PFSK-1 (cell line): ENCODE measurements around the gene HNRNPA2B1.

Source experiments
- POLR2AphosphoS5 ChIP-seq: IDR thresholded peaks from 2 replicates; pipeline ENCODE4 v1.6.1; 2012; ENCODE audit warnings: low read depth, mild to moderate bottlenecking, control low read depth, low read length, moderate library complexity
- SIN3A ChIP-seq: IDR thresholded peaks from 2 replicates; pipeline ENCODE4 v1.6.1; 2012; ENCODE audit warnings: mild to moderate bottlenecking, low read length, moderate library complexity, borderline replicate concordance; ENCODE audit not compliant: insufficient read depth
- TAF1 ChIP-seq: IDR thresholded peaks from 2 replicates; pipeline ENCODE4 v1.6.1; 2012; ENCODE audit warnings: low read length, control low read depth, borderline replicate concordance; ENCODE audit not compliant: insufficient read depth
- TF ChIP-seq, protein P1 (sequence below), 2 experiments: IDR thresholded peaks; 2 replicates each; pipeline versions ENCODE4 v1.6.1 to v1.8.0; 2011 to 2012; ENCODE audit warnings: low read depth in 2 of 2, low read length in 2 of 2, control low read depth in 1 of 2, inconsistent platforms in 1 of 2, mild to moderate bottlenecking in 1 of 2, moderate library complexity in 1 of 2; ENCODE audit not compliant: insufficient read depth in 1 of 2

DNA sequence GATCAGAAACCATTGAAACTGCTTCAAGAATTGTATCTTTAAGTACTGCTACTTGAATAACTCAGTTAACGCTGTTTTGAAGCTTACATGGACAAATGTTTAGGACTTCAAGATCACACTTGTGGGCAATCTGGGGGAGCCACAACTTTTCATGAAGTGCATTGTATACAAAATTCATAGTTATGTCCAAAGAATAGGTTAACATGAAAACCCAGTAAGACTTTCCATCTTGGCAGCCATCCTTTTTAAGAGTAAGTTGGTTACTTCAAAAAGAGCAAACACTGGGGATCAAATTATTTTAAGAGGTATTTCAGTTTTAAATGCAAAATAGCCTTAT is 14.7 kb downstream of the HNRNPA2B1 start:
- TF ChIP-seq POLR2AphosphoS5 (no peak), SIN3A (no peak), TAF1 (no peak)
- TF ChIP-seq, protein P1, sequence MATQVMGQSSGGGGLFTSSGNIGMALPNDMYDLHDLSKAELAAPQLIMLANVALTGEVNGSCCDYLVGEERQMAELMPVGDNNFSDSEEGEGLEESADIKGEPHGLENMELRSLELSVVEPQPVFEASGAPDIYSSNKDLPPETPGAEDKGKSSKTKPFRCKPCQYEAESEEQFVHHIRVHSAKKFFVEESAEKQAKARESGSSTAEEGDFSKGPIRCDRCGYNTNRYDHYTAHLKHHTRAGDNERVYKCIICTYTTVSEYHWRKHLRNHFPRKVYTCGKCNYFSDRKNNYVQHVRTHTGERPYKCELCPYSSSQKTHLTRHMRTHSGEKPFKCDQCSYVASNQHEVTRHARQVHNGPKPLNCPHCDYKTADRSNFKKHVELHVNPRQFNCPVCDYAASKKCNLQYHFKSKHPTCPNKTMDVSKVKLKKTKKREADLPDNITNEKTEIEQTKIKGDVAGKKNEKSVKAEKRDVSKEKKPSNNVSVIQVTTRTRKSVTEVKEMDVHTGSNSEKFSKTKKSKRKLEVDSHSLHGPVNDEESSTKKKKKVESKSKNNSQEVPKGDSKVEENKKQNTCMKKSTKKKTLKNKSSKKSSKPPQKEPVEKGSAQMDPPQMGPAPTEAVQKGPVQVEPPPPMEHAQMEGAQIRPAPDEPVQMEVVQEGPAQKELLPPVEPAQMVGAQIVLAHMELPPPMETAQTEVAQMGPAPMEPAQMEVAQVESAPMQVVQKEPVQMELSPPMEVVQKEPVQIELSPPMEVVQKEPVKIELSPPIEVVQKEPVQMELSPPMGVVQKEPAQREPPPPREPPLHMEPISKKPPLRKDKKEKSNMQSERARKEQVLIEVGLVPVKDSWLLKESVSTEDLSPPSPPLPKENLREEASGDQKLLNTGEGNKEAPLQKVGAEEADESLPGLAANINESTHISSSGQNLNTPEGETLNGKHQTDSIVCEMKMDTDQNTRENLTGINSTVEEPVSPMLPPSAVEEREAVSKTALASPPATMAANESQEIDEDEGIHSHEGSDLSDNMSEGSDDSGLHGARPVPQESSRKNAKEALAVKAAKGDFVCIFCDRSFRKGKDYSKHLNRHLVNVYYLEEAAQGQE (IDR thresholded peaks at IDR 0.05; ENCODE audit: insufficient read depth in 1 of 2, low read depth in 2 of 2, low read length in 2 of 2), result no peak
